Astrocyte (in vitro differentiated cells and primary cell): Measurements from ENCODE around the gene RNF212. TPM values are rescaled to one million over a fixed set of nuclear protein-coding genes. Genes with fewer than 3 reads are reported as not detected.

Experiments used
- DNase-seq: peaks from one replicate; pipeline ENCODE4 v3.0.0-alpha.2; 2010; ENCODE audit warnings: low read depth
- FAIRE-seq: peaks from 2 replicates; lab custom pipeline; 2011; peaks lifted over from hg19 to GRCh38; lab: Jason Lieb, UNC
- H2AFZ ChIP-seq: 2 replicates; pipeline ENCODE4 v1.6.0; 2012; ENCODE audit warnings: low read depth, low read length, inconsistent platforms
- H3K27ac ChIP-seq: 2 replicates; pipeline ENCODE4 v1.5.1; 2011; ENCODE audit warnings: low read depth, low read length, inconsistent platforms
- H3K27me3 ChIP-seq: 2 replicates; pipeline ENCODE4 v1.6.0; 2011; ENCODE audit warnings: low read length, inconsistent platforms; ENCODE audit not compliant: insufficient read depth
- H3K36me3 ChIP-seq: 2 replicates; pipeline ENCODE4 v1.5.1; 2011; ENCODE audit warnings: low read length, inconsistent platforms; ENCODE audit not compliant: insufficient read depth
- H3K4me1 ChIP-seq: 2 replicates; pipeline ENCODE4 v1.5.1; 2011; ENCODE audit warnings: low read length, inconsistent platforms; ENCODE audit not compliant: insufficient read depth
- H3K4me2 ChIP-seq: 2 replicates; pipeline ENCODE4 v1.6.0; 2012; ENCODE audit warnings: low read length, inconsistent platforms
- H3K4me3 ChIP-seq: 2 replicates; pipeline ENCODE4 v1.5.1; 2011; ENCODE audit warnings: low read depth, mild to moderate bottlenecking, low read length, inconsistent platforms; ENCODE audit not compliant: insufficient read depth
- H3K79me2 ChIP-seq: 2 replicates; pipeline ENCODE4 v1.6.0; 2012; ENCODE audit warnings: mild to moderate bottlenecking, low read length, inconsistent platforms; ENCODE audit not compliant: insufficient read depth
- H3K9ac ChIP-seq: 2 replicates; pipeline ENCODE4 v1.6.0; 2012; ENCODE audit warnings: mild to moderate bottlenecking, low read length, inconsistent platforms
- H3K9me3 ChIP-seq: 2 replicates; pipeline ENCODE4 v1.5.1; 2012; ENCODE audit warnings: low read depth, mild to moderate bottlenecking, low read length, inconsistent platforms; ENCODE audit not compliant: insufficient read depth
- H4K20me1 ChIP-seq: 2 replicates; pipeline ENCODE4 v1.6.0; 2012; ENCODE audit warnings: low read length, inconsistent platforms; ENCODE audit not compliant: insufficient read depth
- H3K27ac Mint-ChIP-seq: one replicate; pipeline ENCODE4 v1.8.0; 2021; ENCODE audit warnings: mild to moderate bottlenecking, mixed read lengths; ENCODE audit not compliant: unreplicated experiment
- H3K27me3 Mint-ChIP-seq: one replicate; pipeline ENCODE4 v1.8.0; 2021; ENCODE audit warnings: low read depth, mixed read lengths; ENCODE audit not compliant: unreplicated experiment
- H3K36me3 Mint-ChIP-seq: one replicate; pipeline ENCODE4 v1.8.0; 2021; ENCODE audit warnings: low read depth, mixed read lengths; ENCODE audit not compliant: unreplicated experiment
- H3K4me1 Mint-ChIP-seq: one replicate; pipeline ENCODE4 v1.8.0; 2021; ENCODE audit warnings: low read depth, mixed read lengths; ENCODE audit not compliant: unreplicated experiment
- H3K4me3 Mint-ChIP-seq: one replicate; pipeline ENCODE4 v1.8.0; 2021; ENCODE audit warnings: mild to moderate bottlenecking, moderate library complexity, mixed read lengths; ENCODE audit not compliant: unreplicated experiment
- H3K9me3 Mint-ChIP-seq: one replicate; pipeline ENCODE4 v1.8.0; 2021; ENCODE audit warnings: mild to moderate bottlenecking, mixed read lengths; ENCODE audit not compliant: unreplicated experiment
- CTCF ChIP-seq: IDR thresholded peaks from 2 replicates; pipeline ENCODE4 v1.5.1; 2011; ENCODE audit warnings: low read depth, mild to moderate bottlenecking, inconsistent platforms, low read length, moderate library complexity; ENCODE audit not compliant: insufficient read depth
- EZH2 ChIP-seq: IDR thresholded peaks from 2 replicates; pipeline ENCODE4 v1.6.1; 2012; ENCODE audit warnings: mild to moderate bottlenecking, low read length, inconsistent platforms; ENCODE audit not compliant: insufficient read depth
- total RNA-seq: library from RNA; stranded (reverse); gene quantifications from 2 replicates; pipeline ENCODE4 v1.2.1, GENCODE V29; 2021

Gene RNF212
- total RNA-seq, 1 donor from 2014 or later = 2.2 TPM

GRCh38 chr4:1084394-1084793 is 29.0 kb downstream of the RNF212 start:
- Mint-ChIP-seq H3K27me3 (peaks cover 50% of the 10 kb centered on the region), H3K36me3 (peaks cover 9% of the 10 kb centered on the region), H3K27ac (no peak overlapping the region), H3K4me1 (peaks cover 9% of the 10 kb centered on the region), H3K4me3 (no peak overlapping the region), H3K9me3 (peaks cover 14% of the 10 kb centered on the region)
- H3K27me3 ChIP-seq = no peaks in the 10 kb centered on the region
- TF ChIP-seq CTCF (no peak), EZH2 (no peak)
- H2AFZ ChIP-seq = no peak overlapping the region
- no peaks in the 10 kb centered on the region for H3K79me2 ChIP-seq
- H4K20me1 ChIP-seq = no peaks in the 10 kb centered on the region
- H3K4me3 ChIP-seq = no peak overlapping the region
- no peak overlapping the region for H3K9ac ChIP-seq
- no peaks in the 10 kb centered on the region for H3K9me3 ChIP-seq
- FAIRE-seq = no peak
- no peaks in the 10 kb centered on the region for H3K36me3 ChIP-seq
- no peak overlapping the region for H3K27ac ChIP-seq
- no peak for DNase-seq
- H3K4me1 ChIP-seq = peaks cover 6% of the 10 kb centered on the region
- no peak overlapping the region for H3K4me2 ChIP-seq

GRCh38 chr4:1082215-1083182 is 30.9 kb downstream of the RNF212 start:
- peaks cover 8% of the 10 kb centered on the region for H3K9me3 Mint-ChIP-seq
- peaks cover 45% of the 10 kb centered on the region for H3K27me3 Mint-ChIP-seq
- Histone ChIP-seq H3K4me2 (peak overlapping the region; percentile 39), H3K9ac (no peak overlapping the region), H3K36me3 (no peaks in the 10 kb centered on the region), H3K4me1 (peaks cover 6% of the 10 kb centered on the region), H3K27me3 (no peaks in the 10 kb centered on the region), H4K20me1 (no peaks in the 10 kb centered on the region), H2AFZ (no peak overlapping the region), H3K27ac (no peak overlapping the region), H3K9me3 (no peaks in the 10 kb centered on the region), H3K4me3 (no peak overlapping the region), H3K79me2 (no peaks in the 10 kb centered on the region)
- H3K4me3 Mint-ChIP-seq = no peak overlapping the region
- FAIRE-seq (peak; percentile 5), DNase-seq (peak; percentile 59)
- no peak overlapping the region for H3K27ac Mint-ChIP-seq
- H3K4me1 Mint-ChIP-seq = peaks cover 9% of the 10 kb centered on the region
- H3K36me3 Mint-ChIP-seq = peaks cover 5% of the 10 kb centered on the region
- TF ChIP-seq EZH2 (no peak), CTCF (no peak)

GRCh38 chr4:1081689-1082040 is 31.7 kb downstream of the RNF212 start:
- no peaks in the 10 kb centered on the region for H3K27me3 ChIP-seq
- no peaks in the 10 kb centered on the region for H4K20me1 ChIP-seq
- Mint-ChIP-seq H3K9me3 (peaks cover 8% of the 10 kb centered on the region), H3K36me3 (peaks cover 5% of the 10 kb centered on the region), H3K27me3 (peaks cover 45% of the 10 kb centered on the region), H3K4me1 (peaks cover 9% of the 10 kb centered on the region), H3K27ac (peak overlapping the region; percentile 53), H3K4me3 (no peak overlapping the region)
- peaks cover 6% of the 10 kb centered on the region for H3K4me1 ChIP-seq
- no peak overlapping the region for H3K27ac ChIP-seq
- H3K9me3 ChIP-seq = no peaks in the 10 kb centered on the region
- H3K4me2 ChIP-seq = peak overlapping the region; percentile 0
- H2AFZ ChIP-seq = no peak overlapping the region
- no peaks in the 10 kb centered on the region for H3K36me3 ChIP-seq
- TF ChIP-seq EZH2 = no peak
- FAIRE-seq = no peak
- H3K79me2 ChIP-seq = no peaks in the 10 kb centered on the region
- DNase-seq = no peak
- H3K4me3 ChIP-seq = no peak overlapping the region
- no peak overlapping the region for H3K9ac ChIP-seq
